OCI-LY3 (cell line): ENCODE data around the gene SCGB1C2.

Source experiments
- EZH2phosphoT487 ChIP-seq: fragments of 200-600 bp; shearing (Covaris generic); IDR thresholded peaks from 2 replicates; pipeline ENCODE4 v1.6.1; 2018; ENCODE audit warnings: antibody characterized with exemption, mixed run types, low read depth
- TF ChIP-seq, protein P1 (sequence below): fragments of 200-600, 300-600 bp; sonication (generic); IDR thresholded peaks from 2 replicates; pipeline ENCODE4 v1.5.1; 2014; ENCODE audit warnings: antibody characterized with exemption, low read length, low read depth

DNA sequence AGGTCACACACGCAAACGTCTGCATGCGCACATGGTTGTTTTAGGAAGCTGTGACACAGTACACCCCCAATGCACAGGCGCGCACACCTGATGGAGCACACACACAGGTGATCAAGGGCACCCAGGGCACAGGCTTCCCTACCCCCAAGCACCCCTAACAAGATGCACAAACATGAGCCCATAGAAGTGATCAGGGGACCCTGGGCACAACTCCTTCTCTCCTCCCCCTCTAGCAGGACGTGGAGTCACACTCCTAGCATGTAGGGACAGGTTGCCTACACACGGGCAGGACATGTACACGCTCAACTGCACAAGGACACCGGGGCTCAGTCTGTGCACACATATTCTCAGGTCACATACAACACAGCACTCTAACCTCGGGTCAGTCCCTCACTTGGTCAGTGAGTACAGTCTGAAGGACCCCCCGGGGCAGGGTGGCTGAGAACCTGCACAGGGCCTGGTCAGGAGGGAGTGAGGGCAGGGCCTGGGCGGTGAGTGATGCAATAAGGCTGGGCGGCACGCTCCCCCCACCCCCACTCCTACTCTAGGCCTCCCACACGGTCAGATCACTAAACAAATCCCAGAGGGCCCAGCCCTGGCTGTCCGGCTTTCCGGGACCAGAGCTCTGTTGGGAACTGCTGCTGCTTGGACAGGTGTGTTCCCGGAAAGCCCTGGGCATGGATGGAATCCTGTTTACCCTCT lies 44.8 kb downstream of the SCGB1C2 start:
- TF ChIP-seq, protein P1, sequence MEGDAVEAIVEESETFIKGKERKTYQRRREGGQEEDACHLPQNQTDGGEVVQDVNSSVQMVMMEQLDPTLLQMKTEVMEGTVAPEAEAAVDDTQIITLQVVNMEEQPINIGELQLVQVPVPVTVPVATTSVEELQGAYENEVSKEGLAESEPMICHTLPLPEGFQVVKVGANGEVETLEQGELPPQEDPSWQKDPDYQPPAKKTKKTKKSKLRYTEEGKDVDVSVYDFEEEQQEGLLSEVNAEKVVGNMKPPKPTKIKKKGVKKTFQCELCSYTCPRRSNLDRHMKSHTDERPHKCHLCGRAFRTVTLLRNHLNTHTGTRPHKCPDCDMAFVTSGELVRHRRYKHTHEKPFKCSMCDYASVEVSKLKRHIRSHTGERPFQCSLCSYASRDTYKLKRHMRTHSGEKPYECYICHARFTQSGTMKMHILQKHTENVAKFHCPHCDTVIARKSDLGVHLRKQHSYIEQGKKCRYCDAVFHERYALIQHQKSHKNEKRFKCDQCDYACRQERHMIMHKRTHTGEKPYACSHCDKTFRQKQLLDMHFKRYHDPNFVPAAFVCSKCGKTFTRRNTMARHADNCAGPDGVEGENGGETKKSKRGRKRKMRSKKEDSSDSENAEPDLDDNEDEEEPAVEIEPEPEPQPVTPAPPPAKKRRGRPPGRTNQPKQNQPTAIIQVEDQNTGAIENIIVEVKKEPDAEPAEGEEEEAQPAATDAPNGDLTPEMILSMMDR = no peak
- TF ChIP-seq EZH2phosphoT487 = no peak
